ENCODE data around the gene PCMTD2. TPM values are rescaled to one million over a fixed set of nuclear protein-coding genes. Genes with fewer than 3 reads are reported as not detected.

PCMTD2 gene
- total RNA-seq, 1 donor from 2014 or later = 104 TPM

DNA sequence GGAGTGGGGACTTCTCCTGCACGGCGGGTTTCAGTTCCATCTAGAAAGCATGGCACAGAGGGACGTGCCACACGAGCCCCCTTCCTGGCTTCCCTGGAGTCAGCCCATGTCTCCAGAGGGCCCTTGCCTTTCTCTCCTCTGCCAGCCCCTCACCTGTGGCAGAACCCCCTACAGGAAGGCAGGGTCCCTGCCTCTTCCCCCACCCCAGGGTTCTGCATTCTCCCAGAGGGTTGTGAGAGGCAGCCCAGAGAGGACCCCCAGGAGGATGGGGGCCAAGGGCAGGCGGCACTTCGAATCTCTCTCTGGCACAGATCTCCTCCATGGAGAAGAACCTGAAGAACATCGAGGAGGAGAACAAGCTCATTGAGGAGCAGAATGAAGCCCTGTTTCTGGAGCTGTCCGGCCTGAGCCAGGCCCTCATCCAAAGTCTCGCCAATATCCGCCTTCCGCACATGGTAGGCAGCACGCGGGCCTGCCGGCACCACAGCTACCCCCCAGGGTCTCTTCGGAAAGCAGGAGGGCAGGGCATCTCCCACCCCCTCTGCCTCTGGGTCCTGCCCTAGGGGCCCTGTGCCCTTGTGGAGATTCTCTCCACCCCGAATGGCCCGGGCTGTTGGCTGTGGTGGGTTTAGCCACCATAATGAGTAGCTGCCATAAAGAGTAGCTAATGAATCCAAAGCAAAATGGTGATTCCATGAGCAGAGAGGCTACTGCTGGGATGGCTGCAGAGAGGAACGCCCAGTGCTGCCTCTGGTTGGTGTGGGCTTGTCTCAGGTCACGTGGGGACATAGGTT lies 15.9 kb upstream of the PCMTD2 start:
- Mint-ChIP-seq H3K36me3 (ENCODE audit: low read depth, unreplicated experiment) (no peaks in the 10 kb centered on the region), H3K27me3 (ENCODE audit: unreplicated experiment) (no peaks in the 10 kb centered on the region), H3K4me3 (ENCODE audit: unreplicated experiment) (no peak overlapping the region), H3K4me1 (ENCODE audit: unreplicated experiment) (no peaks in the 10 kb centered on the region), H3K9me3 (ENCODE audit: unreplicated experiment) (no peaks in the 10 kb centered on the region), H3K27ac (ENCODE audit: unreplicated experiment) (no peak overlapping the region)
- TF ChIP-seq, protein P1, sequence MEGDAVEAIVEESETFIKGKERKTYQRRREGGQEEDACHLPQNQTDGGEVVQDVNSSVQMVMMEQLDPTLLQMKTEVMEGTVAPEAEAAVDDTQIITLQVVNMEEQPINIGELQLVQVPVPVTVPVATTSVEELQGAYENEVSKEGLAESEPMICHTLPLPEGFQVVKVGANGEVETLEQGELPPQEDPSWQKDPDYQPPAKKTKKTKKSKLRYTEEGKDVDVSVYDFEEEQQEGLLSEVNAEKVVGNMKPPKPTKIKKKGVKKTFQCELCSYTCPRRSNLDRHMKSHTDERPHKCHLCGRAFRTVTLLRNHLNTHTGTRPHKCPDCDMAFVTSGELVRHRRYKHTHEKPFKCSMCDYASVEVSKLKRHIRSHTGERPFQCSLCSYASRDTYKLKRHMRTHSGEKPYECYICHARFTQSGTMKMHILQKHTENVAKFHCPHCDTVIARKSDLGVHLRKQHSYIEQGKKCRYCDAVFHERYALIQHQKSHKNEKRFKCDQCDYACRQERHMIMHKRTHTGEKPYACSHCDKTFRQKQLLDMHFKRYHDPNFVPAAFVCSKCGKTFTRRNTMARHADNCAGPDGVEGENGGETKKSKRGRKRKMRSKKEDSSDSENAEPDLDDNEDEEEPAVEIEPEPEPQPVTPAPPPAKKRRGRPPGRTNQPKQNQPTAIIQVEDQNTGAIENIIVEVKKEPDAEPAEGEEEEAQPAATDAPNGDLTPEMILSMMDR (IDR thresholded peaks at IDR 0.05; ENCODE audit: unreplicated experiment) = no peak
- DNase-seq (ENCODE audit: low spot score) = no peak

DNA sequence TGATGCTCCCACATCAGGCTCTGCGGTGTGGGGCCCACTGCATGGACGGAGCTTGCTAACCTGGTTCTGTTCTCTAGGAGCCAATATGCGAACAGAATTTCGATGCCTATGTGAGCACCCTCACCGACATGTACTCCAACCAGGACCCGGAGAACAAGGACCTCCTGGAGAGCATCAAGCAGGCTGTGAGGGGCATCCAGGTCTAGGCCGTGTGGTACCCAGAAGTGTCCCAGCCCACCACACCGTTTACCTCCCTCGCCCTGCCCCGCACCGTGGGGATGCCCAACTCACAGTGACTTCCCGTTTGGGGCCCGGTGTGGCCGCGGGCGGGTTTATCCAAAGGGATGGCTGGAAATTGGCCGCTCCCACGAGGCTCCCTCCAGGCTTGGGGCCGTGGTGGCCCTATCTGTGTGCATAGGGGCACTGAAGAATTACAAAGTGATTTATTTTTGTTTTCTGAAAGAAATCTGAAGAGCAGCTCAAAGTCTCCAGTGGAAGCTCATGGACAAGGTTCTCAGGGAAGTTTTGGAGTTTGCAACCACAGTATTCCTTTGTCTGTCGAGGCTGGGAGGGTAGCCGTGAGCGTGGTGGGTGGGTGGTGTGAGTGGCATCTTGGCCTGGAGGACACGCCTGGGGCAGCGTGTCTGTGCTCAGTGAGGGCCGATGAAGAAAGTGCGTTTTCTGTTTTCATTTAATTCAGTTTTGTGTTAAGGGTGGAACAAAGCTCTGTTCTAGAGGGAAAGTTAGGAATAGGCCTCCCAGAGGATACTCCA lies 15.1 kb upstream of the PCMTD2 start:
- H3K4me3 Mint-ChIP-seq (ENCODE audit: unreplicated experiment) = no peak overlapping the region
- no peak for DNase-seq (ENCODE audit: low spot score)
- H3K4me1 Mint-ChIP-seq (ENCODE audit: unreplicated experiment) = no peaks in the 10 kb centered on the region
- H3K27me3 Mint-ChIP-seq (ENCODE audit: unreplicated experiment) = no peaks in the 10 kb centered on the region
- no peak overlapping the region for H3K27ac Mint-ChIP-seq (ENCODE audit: unreplicated experiment)
- TF ChIP-seq, protein P1 (IDR thresholded peaks at IDR 0.05; ENCODE audit: unreplicated experiment) = no peak
- H3K9me3 Mint-ChIP-seq (ENCODE audit: unreplicated experiment) = no peaks in the 10 kb centered on the region
- H3K36me3 Mint-ChIP-seq (ENCODE audit: low read depth, unreplicated experiment) = no peaks in the 10 kb centered on the region

DNA sequence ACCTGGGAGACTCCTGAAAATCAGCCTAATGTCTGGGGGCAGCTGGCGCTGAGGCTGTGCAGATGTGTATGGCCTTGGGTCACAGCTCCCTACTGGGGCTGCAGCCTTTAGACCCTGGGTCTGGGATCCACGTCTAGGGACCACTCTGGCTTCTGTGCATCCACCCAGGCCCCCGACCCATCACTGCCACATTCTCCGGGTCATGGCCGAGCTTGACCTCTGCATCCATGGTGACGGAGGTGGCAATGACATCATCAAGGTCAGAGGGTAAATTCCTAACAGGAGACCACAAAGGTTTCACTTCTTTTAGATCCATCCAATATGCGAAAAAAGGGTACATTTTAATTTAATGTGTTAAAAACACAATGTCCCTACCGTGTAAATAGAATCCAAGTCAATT lies 14.5 kb upstream of the PCMTD2 start:
- Mint-ChIP-seq H3K4me1 (ENCODE audit: unreplicated experiment) (no peaks in the 10 kb centered on the region), H3K27me3 (ENCODE audit: unreplicated experiment) (peaks cover 3% of the 10 kb centered on the region), H3K36me3 (ENCODE audit: low read depth, unreplicated experiment) (no peaks in the 10 kb centered on the region), H3K4me3 (ENCODE audit: unreplicated experiment) (no peak overlapping the region), H3K27ac (ENCODE audit: unreplicated experiment) (no peak overlapping the region), H3K9me3 (ENCODE audit: unreplicated experiment) (no peaks in the 10 kb centered on the region)
- DNase-seq (ENCODE audit: low spot score) = no peak
- TF ChIP-seq, protein P1 (IDR thresholded peaks at IDR 0.05; ENCODE audit: unreplicated experiment) = no peak

DNA sequence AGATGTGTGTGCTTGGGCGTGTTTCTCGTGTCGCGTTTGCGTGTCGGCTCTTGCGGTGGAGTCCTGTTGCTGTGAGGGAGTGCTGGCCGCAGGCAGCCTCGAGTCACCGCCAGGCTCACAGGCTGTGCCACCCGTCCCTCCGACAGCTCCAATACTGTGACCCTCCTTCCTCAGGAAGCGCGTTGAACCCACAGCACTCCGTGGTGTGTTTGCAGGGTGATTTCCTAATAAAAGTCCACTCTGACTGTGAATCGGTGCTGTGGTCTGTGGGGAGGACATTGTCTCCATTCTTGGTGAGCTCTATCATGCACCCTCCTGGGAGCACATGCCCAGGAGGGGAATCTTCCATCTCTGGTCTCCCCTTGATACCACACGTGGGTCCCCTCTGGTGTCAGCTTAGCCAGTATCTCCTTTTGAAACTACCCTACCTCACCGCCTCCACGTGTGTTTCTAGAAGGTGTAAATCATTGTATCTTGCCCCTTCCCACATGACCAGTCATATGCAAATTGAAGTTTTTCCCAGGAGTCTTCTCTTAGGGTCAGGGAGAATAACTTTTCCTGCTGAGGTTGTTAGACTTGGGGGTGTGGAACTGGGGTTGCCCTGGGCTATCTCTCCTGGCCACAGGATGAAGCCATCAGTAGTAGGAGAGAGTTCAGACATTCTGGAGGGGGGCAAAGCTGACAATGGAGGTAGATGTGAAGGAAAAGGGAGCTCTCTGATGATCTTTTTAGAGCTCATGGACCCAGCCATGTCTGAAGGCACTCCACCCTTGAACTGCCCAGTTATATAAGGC lies 13.3 kb upstream of the PCMTD2 start:
- Mint-ChIP-seq H3K36me3 (ENCODE audit: low read depth, unreplicated experiment) (no peaks in the 10 kb centered on the region), H3K27me3 (ENCODE audit: unreplicated experiment) (peaks cover 6% of the 10 kb centered on the region), H3K9me3 (ENCODE audit: unreplicated experiment) (no peaks in the 10 kb centered on the region), H3K4me3 (ENCODE audit: unreplicated experiment) (no peak overlapping the region), H3K27ac (ENCODE audit: unreplicated experiment) (no peak overlapping the region), H3K4me1 (ENCODE audit: unreplicated experiment) (no peaks in the 10 kb centered on the region)
- TF ChIP-seq, protein P1 (IDR thresholded peaks at IDR 0.05; ENCODE audit: unreplicated experiment) = no peak
- no peak for DNase-seq (ENCODE audit: low spot score)
